ENCODE results near the gene DNAH17. TPM values are rescaled to one million over a fixed set of nuclear protein-coding genes. Genes with fewer than 3 reads are reported as not detected.

Gene DNAH17
- total and polyA plus RNA-seq, 2 of the 13 experiments (the other 11 are each of a cell fraction or from before 2014, with no cell fraction given) = 0.86 to 1.6 TPM

DNA sequence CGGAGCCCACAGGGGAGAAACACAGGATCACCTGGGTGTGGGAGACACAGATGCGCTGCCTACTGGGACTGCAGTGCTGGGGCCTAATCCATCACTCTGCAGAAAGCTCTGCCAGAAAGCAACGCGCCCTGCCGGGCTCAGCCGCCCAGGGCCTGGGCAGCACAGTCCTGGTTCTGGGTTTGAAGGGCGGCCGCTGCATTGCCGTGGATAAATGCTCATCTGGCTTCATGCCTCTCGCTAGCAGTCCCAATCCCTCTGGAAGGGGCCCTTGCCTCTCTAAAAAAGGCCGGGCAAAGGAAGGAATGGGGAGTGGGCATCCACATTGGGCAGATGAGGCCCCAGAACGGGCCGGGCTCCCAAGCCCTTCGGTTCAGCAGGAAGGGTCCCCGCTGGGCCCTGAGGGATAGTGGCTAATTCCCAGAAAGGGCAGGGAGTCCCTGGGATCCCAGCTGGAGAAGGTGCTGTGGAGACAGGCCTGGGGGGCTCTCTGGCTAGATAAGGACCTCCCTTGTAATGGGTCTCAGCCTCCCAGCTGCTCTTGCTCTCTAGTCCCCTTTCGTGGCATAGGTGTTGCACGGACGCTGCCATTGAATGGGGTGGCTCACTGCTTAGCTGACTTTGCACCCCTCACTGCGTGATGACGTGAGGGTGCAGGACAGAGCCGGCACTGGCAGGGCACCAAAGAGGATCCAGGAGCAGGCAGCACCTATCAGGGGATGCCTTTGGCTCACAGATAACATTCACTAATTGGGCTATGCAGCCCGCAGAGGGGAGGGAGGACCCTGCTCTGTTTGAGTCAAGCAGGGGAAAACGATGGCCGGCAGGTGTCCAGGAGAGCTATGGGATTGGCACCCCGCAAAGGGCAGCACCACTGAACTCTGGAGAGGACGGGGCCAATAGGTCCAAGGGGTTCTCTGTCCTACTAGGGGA, 110.1 kb downstream of the DNAH17 start:
- H3K27ac ChIP-seq (ENCODE audit: extremely low read length, insufficient read depth, low read length) = no peak overlapping the region
- 81% methylated on average over 26 of the region's 26 CpGs for WGBS (ENCODE audit: low lambda C conversion rate)
- H3K9me3 ChIP-seq (ENCODE audit: low read length) = no peaks in the 10 kb centered on the region
- H3K79me2 ChIP-seq (ENCODE audit: insufficient read depth, low read length) = no peaks in the 10 kb centered on the region
- no TSS peak for BruUV-seq (replicated peaks)
- FAIRE-seq (no peak), DNase-seq (ENCODE audit: low spot score) (no peak), ATAC-seq (peak; percentile 66)
- no peak overlapping the region for H3K9ac ChIP-seq (ENCODE audit: insufficient read depth, low read depth, low read length)
- H3K36me3 ChIP-seq (replicated peaks in 1 of 2; ENCODE audit: control insufficient read depth in 1 of 2, insufficient read depth in 2 of 2, low read length in 2 of 2) = no peaks in the 10 kb centered on the region
- no peaks in the 10 kb centered on the region for H4K20me1 ChIP-seq (ENCODE audit: insufficient read depth, low read length)
- POLR2A ChIA-PET = no interaction called here
- H3K27me3 ChIP-seq (ENCODE audit: control insufficient read depth in 1 of 2, insufficient read depth in 2 of 2, low read length in 2 of 2) = peaks cover 1 to 10% of the 10 kb centered on the region in 2 experiments; a peak in 3 of 5 replicates
- CTCF ChIA-PET (ENCODE audit: low intra/inter-chr PET ratio, low total read pairs) = no interaction called here
- intact Hi-C loops (cut with micrococcal nuclease; ENCODE audit: unreplicated experiment) (no loop called here), in situ Hi-C loops (cut with HindIII; ENCODE audit: extremely low pct_ligation_motif_present, low pct_unique_long_range_greater_than_20kb) (no loop called here)
- no peak overlapping the region; the same call in 1 of the 2 replicates for H3K4me2 ChIP-seq (ENCODE audit: low read depth, low read length)
- no peak overlapping the region for H3K4me3 ChIP-seq (replicated peaks in 1 of 3; ENCODE audit: insufficient read depth in 1 of 3, low read depth in 2 of 3, low read length in 3 of 3)
- no peak overlapping the region for H2AFZ ChIP-seq (ENCODE audit: low read length)
- H3K4me1 ChIP-seq (ENCODE audit: insufficient read depth, low read length) = peaks cover 11% of the 10 kb centered on the region
- TF ChIP-seq, protein P1, sequence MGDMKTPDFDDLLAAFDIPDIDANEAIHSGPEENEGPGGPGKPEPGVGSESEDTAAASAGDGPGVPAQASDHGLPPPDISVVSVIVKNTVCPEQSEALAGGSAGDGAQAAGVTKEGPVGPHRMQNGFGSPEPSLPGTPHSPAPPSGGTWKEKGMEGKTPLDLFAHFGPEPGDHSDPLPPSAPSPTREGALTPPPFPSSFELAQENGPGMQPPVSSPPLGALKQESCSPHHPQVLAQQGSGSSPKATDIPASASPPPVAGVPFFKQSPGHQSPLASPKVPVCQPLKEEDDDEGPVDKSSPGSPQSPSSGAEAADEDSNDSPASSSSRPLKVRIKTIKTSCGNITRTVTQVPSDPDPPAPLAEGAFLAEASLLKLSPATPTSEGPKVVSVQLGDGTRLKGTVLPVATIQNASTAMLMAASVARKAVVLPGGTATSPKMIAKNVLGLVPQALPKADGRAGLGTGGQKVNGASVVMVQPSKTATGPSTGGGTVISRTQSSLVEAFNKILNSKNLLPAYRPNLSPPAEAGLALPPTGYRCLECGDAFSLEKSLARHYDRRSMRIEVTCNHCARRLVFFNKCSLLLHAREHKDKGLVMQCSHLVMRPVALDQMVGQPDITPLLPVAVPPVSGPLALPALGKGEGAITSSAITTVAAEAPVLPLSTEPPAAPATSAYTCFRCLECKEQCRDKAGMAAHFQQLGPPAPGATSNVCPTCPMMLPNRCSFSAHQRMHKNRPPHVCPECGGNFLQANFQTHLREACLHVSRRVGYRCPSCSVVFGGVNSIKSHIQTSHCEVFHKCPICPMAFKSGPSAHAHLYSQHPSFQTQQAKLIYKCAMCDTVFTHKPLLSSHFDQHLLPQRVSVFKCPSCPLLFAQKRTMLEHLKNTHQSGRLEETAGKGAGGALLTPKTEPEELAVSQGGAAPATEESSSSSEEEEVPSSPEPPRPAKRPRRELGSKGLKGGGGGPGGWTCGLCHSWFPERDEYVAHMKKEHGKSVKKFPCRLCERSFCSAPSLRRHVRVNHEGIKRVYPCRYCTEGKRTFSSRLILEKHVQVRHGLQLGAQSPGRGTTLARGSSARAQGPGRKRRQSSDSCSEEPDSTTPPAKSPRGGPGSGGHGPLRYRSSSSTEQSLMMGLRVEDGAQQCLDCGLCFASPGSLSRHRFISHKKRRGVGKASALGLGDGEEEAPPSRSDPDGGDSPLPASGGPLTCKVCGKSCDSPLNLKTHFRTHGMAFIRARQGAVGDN (CRISPR knock-in tag; IDR thresholded peaks at IDR 0.05) = peak; percentile 45; the same call in 1 of the 2 replicates
- TF ChIP-seq HNRNPL (IDR thresholded peaks at IDR 0.05; ENCODE audit: low read depth, low read length) (0 out of 2 replicates have a peak, but pooled peaks have one; percentile 41), SALL1 (CRISPR knock-in tag; IDR thresholded peaks at IDR 0.05) (0 out of 2 replicates have a peak, but pooled peaks have one; percentile 22), NRL (CRISPR knock-in tag; IDR thresholded peaks at IDR 0.05; ENCODE audit: borderline replicate concordance) (0 out of 2 replicates have a peak, but pooled peaks have one; percentile 8), SOX13 (IDR thresholded peaks at IDR 0.05) (no peak), SOX13 (CRISPR knock-in tag; conservative IDR thresholded peaks at IDR 0.05 in 1 of 2, IDR thresholded peaks at IDR 0.05 in 1 of 2) (no peak), KDM2A (CRISPR knock-in tag; IDR thresholded peaks at IDR 0.05; ENCODE audit: borderline replicate concordance, low read depth) (0 out of 2 replicates have a peak, but pooled peaks have one; percentile 9)
- TF ChIP-seq, protein P2, sequence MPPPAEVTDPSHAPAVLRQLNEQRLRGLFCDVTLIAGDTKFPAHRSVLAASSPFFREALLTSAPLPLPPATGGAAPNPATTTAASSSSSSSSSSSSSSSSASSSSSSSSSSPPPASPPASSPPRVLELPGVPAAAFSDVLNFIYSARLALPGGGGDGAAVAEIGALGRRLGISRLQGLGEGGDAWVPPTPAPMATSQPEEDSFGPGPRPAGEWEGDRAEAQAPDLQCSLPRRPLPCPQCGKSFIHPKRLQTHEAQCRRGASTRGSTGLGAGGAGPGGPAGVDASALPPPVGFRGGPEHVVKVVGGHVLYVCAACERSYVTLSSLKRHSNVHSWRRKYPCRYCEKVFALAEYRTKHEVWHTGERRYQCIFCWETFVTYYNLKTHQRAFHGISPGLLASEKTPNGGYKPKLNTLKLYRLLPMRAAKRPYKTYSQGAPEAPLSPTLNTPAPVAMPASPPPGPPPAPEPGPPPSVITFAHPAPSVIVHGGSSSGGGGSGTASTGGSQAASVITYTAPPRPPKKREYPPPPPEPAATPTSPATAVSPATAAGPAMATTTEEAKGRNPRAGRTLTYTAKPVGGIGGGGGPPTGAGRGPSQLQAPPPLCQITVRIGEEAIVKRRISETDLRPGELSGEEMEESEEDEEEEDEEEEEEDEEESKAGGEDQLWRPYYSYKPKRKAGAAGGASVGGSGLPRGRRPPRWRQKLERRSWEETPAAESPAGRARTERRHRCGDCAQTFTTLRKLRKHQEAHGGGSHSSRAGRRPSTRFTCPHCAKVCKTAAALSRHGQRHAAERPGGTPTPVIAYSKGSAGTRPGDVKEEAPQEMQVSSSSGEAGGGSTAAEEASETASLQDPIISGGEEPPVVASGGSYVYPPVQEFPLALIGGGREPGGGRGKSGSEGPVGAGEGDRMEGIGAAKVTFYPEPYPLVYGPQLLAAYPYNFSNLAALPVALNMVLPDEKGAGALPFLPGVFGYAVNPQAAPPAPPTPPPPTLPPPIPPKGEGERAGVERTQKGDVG (CRISPR knock-in tag; IDR thresholded peaks at IDR 0.05; ENCODE audit: borderline replicate concordance) = peak; percentile 7; the same call in 1 of the 2 replicates
- TF ChIP-seq, protein P3, sequence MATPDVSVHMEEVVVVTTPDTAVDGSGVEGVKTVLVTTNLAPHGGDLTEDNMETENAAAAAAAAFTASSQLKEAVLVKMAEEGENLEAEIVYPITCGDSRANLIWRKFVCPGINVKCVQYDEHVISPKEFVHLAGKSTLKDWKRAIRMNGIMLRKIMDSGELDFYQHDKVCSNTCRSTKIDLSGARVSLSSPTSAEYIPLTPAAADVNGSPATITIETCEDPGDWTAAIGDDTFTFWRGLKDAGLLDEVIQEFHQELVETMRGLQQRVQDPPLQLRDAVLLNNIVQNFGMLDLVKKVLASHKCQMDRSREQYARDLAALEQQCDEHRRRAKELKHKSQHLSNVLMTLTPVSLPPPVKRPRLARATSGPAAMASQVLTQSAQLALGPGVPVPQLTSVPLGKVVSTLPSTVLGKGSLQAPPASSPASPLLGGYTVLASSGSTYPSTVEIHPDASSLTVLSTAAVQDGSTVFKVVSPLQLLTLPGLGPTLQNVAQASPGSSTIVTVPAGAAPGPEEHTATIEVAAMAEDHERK (CRISPR knock-in tag; IDR thresholded peaks at IDR 0.05; ENCODE audit: low read depth) = no peak
- TF ChIP-seq, protein P4, sequence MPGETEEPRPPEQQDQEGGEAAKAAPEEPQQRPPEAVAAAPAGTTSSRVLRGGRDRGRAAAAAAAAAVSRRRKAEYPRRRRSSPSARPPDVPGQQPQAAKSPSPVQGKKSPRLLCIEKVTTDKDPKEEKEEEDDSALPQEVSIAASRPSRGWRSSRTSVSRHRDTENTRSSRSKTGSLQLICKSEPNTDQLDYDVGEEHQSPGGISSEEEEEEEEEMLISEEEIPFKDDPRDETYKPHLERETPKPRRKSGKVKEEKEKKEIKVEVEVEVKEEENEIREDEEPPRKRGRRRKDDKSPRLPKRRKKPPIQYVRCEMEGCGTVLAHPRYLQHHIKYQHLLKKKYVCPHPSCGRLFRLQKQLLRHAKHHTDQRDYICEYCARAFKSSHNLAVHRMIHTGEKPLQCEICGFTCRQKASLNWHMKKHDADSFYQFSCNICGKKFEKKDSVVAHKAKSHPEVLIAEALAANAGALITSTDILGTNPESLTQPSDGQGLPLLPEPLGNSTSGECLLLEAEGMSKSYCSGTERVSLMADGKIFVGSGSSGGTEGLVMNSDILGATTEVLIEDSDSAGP (CRISPR knock-in tag; IDR thresholded peaks at IDR 0.05; ENCODE audit: borderline replicate concordance) = peak; percentile 50; the same call in 1 of the 2 replicates

Data from HepG2 (cell line).